ENCODE data around the gene MGAT3. TPM values are rescaled to one million over a fixed set of nuclear protein-coding genes. Genes with fewer than 3 reads are reported as not detected.
"Not testable (repeated sequence)": the region's sequence is repeated elsewhere in the genome, so short reads cannot be mapped to it uniquely, and the experiment has no call there.

The MGAT3 gene
- total RNA-seq, 1 donor = 1.1 TPM

DNA sequence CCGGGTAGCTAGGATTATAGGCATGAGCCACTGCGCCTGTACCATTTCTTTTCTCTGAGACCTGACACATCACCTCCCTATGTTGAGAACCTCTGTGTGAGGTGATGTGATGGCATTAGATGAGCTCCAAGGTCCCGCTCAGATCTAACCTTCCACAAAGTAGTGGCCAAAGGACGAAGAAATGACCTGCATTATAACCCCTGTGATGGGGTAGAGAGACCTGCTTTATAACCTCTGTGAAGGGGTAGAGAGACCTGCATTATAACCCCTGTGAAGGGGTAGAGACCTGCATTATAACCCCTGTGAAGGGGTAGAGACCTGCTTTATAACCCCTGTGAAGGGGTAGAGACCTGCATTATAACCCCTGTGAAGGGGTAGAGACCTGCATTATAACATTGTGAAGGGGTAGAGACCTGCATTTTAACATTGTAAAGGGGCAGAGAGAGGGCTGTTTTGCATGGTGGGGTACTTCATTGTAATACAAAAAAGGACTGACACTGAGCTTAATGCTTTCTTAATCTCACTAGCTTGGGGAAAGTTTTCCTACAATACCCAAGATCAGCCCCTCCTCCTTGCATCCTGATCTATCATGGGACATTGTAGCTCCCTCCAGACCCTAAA, 53.8 kb downstream of the MGAT3 start:
- no peak for DNase-seq (ENCODE audit: low read depth in 2 of 3, low spot score in 2 of 3)

DNA sequence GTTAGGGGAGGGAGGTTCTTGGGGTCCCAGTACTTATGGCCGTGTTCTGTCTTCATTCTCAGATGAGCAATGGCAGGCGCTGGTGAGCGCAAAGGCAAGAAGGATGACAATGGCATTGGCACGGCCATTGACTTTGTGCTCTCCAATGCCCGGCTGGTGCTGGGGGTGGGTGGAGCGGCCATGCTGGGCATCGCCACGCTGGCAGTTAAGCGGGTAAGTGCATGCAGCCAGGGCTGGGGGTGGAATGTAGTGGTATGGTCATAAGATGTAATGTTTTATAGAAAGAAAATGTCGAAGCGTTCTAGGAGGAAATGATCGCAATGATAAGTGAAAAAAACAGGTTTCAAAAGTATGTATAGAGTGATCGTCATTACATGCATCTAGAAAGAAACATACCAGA, 54.4 kb downstream of the MGAT3 start:
- no peak for DNase-seq (ENCODE audit: low read depth in 2 of 3, low spot score in 2 of 3)

DNA sequence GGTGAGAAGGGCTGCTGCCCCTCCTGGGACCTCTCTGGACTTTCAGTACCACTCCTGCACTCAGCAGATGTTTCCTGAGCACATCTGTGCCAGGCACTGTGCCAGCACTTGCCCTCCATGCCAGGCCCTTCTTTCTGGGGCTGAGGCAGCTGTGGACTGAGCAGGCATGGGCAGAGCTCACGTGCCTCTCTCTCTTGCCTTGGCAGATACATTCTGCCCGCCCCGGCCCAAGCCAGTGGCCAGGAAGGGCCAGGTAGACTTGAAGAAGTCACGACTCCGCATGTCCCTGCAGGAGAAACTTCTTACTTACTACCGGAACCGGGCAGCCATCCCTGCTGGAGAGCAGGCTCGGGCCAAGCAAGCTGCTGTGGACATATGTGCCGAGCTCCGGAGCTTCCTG, 55.2 kb downstream of the MGAT3 start:
- DNase-seq (ENCODE audit: low read depth in 2 of 3, low spot score in 2 of 3) = no peak

DNA sequence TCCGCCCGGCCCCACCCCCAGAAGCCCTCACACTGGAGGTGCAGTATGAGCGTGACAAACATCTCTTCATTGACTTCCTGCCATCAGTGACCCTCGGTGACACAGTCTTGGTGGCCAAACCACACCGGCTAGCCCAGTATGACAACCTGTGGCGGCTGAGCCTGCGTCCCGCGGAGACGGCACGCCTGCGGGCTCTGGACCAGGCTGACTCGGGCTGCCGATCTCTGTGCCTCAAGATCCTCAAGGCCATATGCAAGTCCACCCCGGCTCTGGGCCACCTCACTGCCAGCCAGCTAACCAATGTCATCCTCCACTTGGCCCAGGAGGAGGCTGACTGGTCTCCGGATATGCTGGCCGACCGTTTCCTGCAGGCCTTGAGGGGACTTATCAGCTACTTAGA, 57.0 kb downstream of the MGAT3 start:
- DNase-seq (ENCODE audit: low read depth in 2 of 3, low spot score in 2 of 3) = no peak

DNA sequence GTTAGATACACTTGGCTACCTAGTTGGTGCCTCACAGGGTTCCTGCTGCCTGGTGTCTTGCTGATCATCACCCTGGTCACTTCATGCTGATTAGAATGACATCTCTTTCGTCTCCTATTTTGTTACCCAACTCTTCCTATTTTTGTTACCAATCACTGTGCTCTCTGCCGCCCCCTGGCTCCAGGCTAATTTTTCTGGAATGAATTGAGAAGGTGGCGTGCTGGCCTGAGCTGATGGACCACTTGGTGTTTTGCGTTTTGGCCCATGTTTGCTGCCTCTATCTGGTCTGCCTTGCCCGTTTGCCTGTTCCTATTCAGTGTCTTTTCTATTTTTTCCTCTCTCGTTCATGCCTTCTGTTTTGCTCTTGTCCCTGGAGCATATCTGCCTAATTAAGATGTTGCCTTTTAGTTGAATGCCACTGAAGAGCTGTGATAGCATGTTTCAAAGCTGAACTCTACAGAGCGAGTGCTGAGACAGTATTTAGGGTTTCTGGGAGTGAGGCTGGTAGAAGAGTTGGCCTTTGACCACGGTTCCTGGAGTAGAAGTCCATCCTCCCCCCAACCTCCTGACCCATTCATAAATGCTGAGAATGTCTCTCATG, 57.7 kb downstream of the MGAT3 start:
- DNase-seq (ENCODE audit: low read depth in 2 of 3, low spot score in 2 of 3) = peak in 1 of 3 donors; percentile 75

DNA sequence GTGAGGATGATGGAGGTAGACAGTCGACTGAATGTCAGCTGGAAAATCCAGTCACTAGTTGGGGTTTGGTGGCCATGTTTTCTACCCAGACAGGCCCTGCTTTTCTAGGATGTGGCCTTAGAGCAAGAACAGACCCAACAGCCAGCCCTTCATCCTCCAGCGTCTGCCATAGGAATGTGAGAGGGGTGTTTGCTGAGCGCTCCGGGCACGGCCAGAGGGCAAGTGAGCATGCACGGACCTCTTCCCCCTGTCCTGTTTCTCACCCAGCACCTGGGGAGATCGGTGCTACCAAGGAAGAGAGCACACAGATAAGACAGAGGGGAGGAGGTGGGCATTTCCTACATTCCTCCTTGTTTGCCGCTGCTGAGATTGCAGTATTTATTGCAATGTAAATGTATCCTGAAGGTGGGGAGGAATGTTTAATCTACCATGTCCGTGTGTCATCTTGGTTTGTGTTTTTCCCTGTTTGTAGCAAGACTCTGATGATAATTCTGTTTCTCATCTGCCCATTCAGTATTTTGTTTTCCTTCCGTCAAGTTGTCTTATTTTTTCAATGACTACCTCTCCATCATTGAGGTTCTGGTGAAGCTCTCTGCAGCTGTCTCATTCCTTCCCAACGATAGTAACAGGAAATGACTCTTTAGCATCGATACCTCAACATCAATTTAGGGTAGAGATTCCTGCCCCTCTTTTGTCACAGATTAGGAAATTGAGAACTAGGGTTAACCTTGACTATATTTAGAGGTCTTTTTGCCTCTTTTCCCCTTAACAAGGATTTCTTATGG, 58.6 kb downstream of the MGAT3 start:
- DNase-seq (ENCODE audit: low read depth in 2 of 3, low spot score in 2 of 3) = no peak

DNA sequence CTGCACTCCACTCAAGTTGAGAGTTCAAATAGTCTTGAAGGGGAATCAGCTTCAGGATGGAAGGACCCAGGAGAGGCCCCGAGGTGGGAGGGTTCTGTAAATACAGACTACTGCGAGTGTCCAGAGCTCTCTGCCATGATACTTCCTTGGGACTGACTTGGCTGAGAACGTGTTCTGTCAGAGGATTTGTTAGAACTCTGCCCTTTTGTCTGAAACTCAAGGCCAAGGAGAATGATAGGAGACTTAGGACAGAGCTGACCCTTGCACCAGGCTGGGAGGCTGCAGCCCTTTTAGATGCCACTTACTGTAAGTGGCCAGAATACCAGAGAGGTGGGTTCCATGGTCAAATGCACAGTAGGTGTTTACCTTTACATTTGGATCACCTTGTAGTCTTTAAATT, 60.7 kb downstream of the MGAT3 start:
- DNase-seq (ENCODE audit: low read depth in 2 of 3, low spot score in 2 of 3) = no peak

DNA sequence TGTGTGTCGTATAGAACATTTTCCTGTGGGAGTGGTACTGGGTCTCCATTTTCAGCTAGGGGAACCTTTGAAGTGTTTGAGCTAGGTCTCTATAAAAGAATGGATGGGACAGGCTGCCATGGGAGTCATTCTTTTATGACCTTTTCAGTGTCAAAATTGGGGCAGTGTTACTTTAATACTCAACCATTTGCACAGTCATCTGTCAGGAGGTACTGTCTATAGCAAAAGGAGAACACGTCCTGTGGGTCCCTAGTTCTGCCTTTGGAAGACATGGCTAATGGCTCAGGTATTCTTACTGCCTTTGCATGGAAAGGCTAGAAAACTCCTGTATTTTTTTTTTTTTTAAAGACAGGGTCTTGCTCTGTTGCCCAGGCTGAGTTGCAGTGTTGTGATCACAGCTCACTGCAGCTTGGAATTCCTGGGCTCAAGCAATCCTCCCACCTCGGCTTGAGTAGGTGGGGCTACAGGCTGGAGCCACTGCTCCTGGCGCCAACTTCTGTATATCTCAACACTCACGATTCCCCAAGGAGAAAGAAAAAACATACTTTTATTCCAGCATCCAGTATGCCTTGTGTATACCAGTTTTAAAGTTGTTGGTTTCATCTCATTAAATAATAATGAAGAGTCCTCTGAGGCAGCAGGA, 61.5 kb downstream of the MGAT3 start:
- DNase-seq (ENCODE audit: low read depth in 2 of 3, low spot score in 2 of 3) = no peak

DNA sequence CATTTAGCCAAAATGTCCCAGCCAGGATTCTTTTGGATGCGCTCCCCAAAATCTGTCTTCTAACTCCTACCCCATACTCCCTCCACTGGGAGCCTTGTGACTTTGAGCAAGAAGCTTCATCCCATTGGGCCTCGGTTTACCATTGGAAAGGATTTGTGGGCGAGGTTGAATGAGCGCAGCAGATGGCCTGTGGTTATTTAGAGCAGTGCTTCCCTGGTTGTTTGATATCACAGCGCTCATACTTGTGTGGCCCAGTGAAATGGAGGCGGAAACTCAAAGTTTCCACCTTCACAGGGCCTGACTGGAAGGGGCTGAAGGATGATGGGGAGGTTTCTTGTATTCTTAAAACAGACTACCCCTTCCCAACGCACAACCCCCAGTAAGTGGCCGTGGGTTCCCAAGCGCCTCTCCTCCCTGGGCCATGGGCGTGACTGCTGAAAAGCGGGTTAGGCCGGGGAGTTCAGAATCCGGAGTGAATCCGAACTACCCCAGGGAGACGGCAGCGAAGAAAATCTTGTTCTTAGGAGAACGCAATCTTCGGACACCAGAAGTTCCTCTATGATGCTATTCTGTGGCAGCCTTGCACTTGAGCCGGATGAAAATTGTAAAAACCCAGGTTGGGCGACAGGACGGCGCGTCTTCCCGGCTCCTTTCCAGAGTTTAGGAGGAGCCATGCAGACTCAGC, 62.3 kb downstream of the MGAT3 start:
- DNase-seq (ENCODE audit: low read depth in 2 of 3, low spot score in 2 of 3) = no peak

DNA sequence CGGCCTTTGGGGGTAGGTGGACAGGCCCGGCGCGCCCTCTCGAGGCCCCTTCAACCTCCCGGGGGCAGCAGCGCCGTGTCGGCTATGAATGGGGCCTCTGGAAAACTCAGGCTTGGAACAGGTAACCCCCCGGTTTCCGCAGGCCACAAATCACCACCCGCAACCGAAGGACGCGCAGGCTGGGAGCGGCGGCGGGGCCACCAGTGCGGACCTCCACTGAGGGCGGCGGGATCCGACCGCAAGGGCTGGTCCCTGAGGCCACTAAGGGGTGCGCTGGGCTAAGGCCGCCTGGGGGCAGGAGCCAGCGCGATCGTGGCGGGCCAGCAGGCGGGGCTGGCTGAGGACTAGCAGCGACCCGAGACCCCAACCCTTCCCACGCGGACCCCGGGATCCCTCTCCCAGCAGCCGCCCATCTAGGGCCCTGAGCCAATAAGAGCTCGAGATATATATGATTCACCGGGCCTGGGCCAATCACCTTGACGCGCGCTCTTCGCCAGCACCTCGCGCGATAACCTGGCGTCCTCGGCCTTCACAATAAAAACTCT, 62.9 kb downstream of the MGAT3 start:
- peak in 2 of 3 donors; percentile 99 for DNase-seq (ENCODE audit: low read depth in 2 of 3, low spot score in 2 of 3)

DNA sequence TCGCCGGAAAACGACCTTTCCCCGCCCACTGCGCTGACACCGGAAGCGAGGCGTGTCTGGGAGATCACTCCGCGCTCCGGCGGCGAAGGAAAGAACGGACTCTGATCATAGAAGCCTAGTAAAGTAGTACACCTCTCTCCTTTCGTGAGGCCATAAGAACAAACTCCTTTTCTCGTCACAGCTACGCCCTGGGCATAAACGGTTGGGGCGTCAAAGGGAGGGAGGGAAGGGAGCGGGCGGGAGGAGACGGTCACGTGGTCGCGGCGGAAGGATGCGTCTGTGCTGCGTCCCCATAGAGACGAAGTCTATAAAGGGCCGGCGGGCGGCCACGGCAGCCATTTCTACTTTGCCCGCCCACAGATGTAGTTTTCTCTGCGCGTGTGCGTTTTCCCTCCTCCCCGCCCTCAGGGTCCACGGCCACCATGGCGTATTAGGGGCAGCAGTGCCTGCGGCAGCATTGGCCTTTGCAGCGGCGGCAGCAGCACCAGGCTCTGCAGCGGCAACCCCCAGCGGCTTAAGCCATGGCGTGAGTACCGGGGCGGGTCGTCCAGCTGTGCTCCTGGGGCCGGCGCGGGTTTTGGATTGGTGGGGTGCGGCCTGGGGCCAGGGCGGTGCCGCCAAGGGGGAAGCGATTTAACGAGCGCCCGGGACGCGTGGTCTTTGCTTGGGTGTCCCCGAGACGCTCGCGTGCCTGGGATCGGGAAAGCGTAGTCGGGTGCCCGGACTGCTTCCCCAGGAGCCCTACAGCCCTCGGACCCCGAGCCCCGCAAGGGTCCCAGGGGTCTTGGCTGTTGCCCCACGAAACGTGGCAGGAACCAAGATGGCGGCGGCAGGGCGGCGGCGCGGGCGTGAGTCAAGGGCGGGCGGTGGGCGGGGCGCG, 63.7 kb downstream of the MGAT3 start, which contains the start of gene ATF4:
Gene ATF4, plus strand, starts transcription at position 337 of the 880 bp plus-strand sequence. CDS start 884 bp downstream, outside the sequence.
- DNase-seq (ENCODE audit: low read depth in 2 of 3, low spot score in 2 of 3) = peak; percentile 31 to 100 (median 76)

DNA sequence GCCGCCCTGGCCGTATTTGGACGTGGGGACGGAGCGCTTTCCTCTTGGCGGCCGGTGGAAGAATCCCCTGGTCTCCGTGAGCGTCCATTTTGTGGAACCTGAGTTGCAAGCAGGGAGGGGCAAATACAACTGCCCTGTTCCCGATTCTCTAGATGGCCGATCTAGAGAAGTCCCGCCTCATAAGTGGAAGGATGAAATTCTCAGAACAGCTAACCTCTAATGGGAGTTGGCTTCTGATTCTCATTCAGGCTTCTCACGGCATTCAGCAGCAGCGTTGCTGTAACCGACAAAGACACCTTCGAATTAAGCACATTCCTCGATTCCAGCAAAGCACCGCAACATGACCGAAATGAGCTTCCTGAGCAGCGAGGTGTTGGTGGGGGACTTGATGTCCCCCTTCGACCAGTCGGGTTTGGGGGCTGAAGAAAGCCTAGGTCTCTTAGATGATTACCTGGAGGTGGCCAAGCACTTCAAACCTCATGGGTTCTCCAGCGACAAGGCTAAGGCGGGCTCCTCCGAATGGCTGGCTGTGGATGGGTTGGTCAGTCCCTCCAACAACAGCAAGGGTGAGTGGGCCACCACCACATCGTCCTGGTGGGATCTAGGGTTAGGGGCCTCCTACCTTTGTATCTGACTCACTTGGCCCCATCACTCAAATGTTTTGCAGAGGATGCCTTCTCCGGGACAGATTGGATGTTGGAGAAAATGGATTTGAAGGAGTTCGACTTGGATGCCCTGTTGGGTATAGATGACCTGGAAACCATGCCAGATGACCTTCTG, 64.5 kb downstream of the MGAT3 start:
- peak in 1 of 3 donors; percentile 75 for DNase-seq (ENCODE audit: low read depth in 2 of 3, low spot score in 2 of 3)

DNA sequence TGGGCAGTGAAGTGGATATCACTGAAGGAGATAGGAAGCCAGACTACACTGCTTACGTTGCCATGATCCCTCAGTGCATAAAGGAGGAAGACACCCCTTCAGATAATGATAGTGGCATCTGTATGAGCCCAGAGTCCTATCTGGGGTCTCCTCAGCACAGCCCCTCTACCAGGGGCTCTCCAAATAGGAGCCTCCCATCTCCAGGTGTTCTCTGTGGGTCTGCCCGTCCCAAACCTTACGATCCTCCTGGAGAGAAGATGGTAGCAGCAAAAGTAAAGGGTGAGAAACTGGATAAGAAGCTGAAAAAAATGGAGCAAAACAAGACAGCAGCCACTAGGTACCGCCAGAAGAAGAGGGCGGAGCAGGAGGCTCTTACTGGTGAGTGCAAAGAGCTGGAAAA, 65.3 kb downstream of the MGAT3 start:
- not testable (repeated sequence) for DNase-seq (ENCODE audit: low read depth in 2 of 3, low spot score in 2 of 3)

DNA sequence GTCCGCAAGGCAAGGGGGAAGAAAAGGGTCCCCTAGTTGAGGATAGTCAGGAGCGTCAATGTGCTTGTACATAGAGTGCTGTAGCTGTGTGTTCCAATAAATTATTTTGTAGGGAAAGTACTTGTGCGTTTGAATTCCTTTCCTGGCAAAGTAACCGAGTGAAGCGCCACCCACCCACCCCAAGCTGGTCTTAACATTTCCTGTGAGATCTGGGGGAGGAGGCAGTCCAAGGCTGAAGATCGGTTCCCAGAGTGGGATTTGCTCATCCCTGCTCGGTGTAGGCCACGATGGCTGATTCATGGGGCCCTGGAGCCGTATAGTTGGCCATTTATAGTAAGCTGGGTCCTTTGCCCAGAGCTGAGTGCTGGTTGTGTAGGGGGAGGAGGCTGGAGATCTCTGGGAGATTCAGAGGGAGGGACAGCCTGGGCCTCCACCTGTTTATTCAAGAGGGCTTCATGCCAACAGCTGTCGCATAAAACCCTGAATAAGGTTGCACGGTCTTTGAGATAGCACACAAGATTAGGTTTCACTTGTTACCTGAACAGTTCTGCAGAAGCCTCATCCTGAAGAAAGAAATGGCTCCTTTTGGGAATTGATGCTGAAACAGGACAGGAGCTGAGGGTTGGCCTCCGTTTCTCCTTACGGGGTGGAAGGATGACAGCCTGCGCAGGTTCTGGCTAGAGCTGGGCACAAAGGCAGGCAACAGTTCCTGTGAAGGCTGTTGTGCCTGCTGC, 65.9 kb downstream of the MGAT3 start:
- DNase-seq (ENCODE audit: low read depth in 2 of 3, low spot score in 2 of 3) = no peak

DNA sequence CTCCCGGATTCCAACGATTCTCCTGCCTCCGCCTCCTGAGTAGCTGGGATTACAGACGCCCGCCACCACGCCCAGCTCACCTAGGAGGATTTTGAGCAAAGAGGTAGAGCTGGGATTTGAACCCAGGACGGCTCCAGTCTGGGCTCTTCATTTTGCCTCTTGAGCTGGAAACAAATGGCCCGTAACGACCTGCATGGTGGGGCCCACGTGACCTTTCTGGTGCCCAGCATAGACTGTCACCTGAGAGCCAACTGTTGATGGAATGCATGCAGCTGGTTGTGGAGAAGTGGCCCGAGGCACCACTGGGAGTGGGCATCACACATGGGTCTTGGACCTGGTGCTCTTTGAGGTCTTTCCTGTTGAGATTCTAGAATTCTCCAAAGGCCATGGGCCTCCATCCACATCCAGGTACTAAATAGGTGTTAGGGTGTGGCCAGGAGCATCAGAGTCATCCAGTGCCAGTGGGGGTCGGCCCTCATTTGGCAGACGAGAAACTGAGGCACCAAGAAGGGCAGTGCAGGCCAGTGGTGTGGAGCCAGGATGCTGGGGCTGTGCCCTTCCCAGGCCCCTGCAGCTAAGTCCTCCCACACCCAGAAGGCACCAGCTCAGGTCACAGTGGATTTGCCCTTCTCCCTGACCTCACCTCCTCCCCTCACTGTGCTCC, 67.4 kb downstream of the MGAT3 start:
- no peak for DNase-seq (ENCODE audit: low read depth in 2 of 3, low spot score in 2 of 3)

DNA sequence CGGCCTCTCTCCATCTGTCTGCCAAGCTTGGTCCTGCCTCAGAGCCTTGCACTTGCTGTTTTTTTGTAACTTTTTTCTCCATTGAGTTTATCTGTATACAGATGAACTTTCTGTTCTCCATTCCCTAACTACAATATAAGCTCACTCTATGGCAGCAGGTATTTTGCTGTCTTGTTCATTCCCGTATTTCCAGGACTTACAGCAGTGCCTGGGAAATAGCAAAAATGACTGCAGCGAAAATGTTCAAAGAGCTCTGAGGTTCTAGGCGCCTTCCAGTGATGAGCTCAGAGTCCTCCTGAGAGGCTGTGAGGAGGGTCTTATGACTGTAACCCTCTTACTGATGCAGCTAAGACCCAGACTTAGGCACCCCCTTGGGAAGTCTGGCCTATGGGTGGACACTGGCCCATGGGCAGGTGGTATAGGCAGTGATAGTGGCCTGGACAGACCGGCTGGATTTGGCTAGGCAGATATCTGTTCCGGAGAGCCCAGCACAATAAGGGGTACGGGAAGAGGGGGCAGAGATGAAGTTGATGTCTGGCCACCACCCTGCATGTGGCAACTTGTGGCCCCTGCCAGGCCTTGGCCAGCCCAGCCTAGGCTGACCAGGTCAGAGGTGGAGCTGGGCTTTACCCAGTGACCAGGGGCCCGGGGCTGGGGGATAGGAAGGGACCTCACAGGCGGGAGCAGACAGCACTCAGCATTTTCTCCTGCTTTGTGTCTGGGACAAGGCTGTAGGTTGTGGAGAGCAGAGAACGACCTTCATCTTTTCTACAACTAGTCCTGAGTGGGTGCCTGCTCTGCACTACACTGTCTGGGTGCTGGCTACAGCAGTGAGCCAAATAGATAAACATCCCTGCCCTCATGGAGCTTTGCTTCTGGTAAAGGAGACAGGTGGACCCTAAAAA, 68.2 kb downstream of the MGAT3 start:
- DNase-seq (ENCODE audit: low read depth in 2 of 3, low spot score in 2 of 3) = no peak

DNA sequence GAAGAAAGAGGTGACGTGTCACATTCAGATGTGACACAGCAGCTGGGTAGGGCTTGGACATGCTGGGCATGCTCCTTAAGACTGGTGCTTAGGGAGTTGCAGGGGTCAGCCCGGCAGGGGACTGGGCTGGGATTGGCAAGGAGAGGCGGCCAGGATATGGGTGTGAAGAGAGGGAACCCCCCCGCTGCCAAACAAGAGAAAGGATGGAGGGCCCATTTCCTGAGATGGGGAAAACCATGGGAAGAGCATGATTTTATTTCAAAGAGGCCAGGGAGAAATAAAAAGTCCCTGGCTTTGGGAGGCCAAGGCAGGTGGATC, 68.8 kb downstream of the MGAT3 start:
- DNase-seq (ENCODE audit: low read depth in 2 of 3, low spot score in 2 of 3) = no peak

Data from hematopoietic multipotent progenitor cell (in vitro differentiated cells).